Nucleus accumbens (tissue), 56 donors: ENCODE results near the gene PTPN1.
"Not testable (repeated sequence)": the region's sequence is repeated elsewhere in the genome, so short reads cannot be mapped to it uniquely, and the experiment has no call there.

Experiments used
- DNase-seq, 56 donors: peaks; one replicate each; lab custom pipeline; 2025; lab: John Stamatoyannopoulos, UW

Gene PTPN1

GRCh38 chr20:50526403-50526989 lies 16.3 kb downstream of the PTPN1 start:
- no peak for DNase-seq

- DNase-seq: no peak
Observed at GRCh38 chr20:50527068-50527605, 17.0 kb downstream of the PTPN1 start.

- no peak for DNase-seq
Observed at GRCh38 chr20:50528129-50528528, 17.9 kb downstream of the PTPN1 start.

GRCh38 chr20:50528804-50529351 lies 18.7 kb downstream of the PTPN1 start:
- DNase-seq: no peak

GRCh38 chr20:50532221-50532620 lies 22.0 kb downstream of the PTPN1 start:
- no peak for DNase-seq

GRCh38 chr20:50533061-50533460 lies 22.9 kb downstream of the PTPN1 start:
- DNase-seq: no peak

GRCh38 chr20:50533464-50533863 lies 23.3 kb downstream of the PTPN1 start:
- DNase-seq: no peak

- DNase-seq: no peak
Observed at GRCh38 chr20:50534567-50534966, 24.4 kb downstream of the PTPN1 start.

GRCh38 chr20:50535162-50535561 lies 25.0 kb downstream of the PTPN1 start:
- DNase-seq: peak in 1 of 56 donors; percentile 4

GRCh38 chr20:50536333-50536732 lies 26.1 kb downstream of the PTPN1 start:
- DNase-seq: no peak

GRCh38 chr20:50537546-50538201 lies 27.5 kb downstream of the PTPN1 start:
- no peak for DNase-seq

- no peak for DNase-seq
Observed at GRCh38 chr20:50538276-50538675, 28.1 kb downstream of the PTPN1 start.

- DNase-seq: not testable (repeated sequence)
Observed at GRCh38 chr20:50539798-50540197, 29.6 kb downstream of the PTPN1 start.

GRCh38 chr20:50540620-50541605 lies 30.7 kb downstream of the PTPN1 start:
- DNase-seq: no peak

GRCh38 chr20:50541606-50542041 lies 31.4 kb downstream of the PTPN1 start:
- DNase-seq: no peak

GRCh38 chr20:50543326-50543725 lies 33.1 kb downstream of the PTPN1 start:
- no peak for DNase-seq

GRCh38 chr20:50545126-50545525 lies 34.9 kb downstream of the PTPN1 start:
- no peak for DNase-seq

GRCh38 chr20:50546729-50547314 lies 36.6 kb downstream of the PTPN1 start:
- DNase-seq: no peak

GRCh38 chr20:50547964-50548363 lies 37.8 kb downstream of the PTPN1 start:
- no peak for DNase-seq

GRCh38 chr20:50548396-50548795 lies 38.2 kb downstream of the PTPN1 start:
- no peak for DNase-seq
